B cell (primary cell): Measurements from ENCODE around the gene CTH. TPM values are rescaled to one million over a fixed set of nuclear protein-coding genes. Genes with fewer than 3 reads are reported as not detected.

Experiments
- ATAC-seq: fragments of 200-7000 bp; cut with Tn5 transposase; one replicate; pipeline ENCODE4 v1.10.0; 2021; ENCODE audit warnings: low read depth, mild to moderate bottlenecking, moderate number of reproducible peaks, moderate library complexity
- CTCF ChIA-PET: fragments of 350-600 bp; sonication (Branson Sonifier 250); formaldehyde crosslinking; loops from one replicate; lab custom pipeline; 2021; ENCODE audit warnings: antibody characterized with exemption, inconsistent platforms; lab: Charles Lee
- POLR2A ChIA-PET: fragments of 350-600 bp; sonication (Branson Sonifier 250); formaldehyde crosslinking; loops from one replicate; lab custom pipeline; 2021; ENCODE audit warnings: antibody characterized with exemption; lab: Charles Lee
- DNase-seq: peaks from one replicate; pipeline ENCODE4 v3.0.0; 2013
- H2AFZ ChIP-seq: 2 replicates; pipeline ENCODE4 v1.6.1; 2012; ENCODE audit warnings: mild to moderate bottlenecking, low read depth, low read length; ENCODE audit not compliant: insufficient read depth, poor library complexity, severe bottlenecking
- H3K27ac ChIP-seq, 2 donors: 1 replicate in 1 of 2; 2 replicates in 1 of 2; pipeline ENCODE4 v1.5.1; 2012 to 2013; ENCODE audit warnings: low read length in 2 of 2, mild to moderate bottlenecking in 2 of 2, moderate library complexity in 1 of 2
- H3K27me3 ChIP-seq, 4 experiments: fragments of 200-600 bp in 1 of 4; sonication (generic) in 1 of 4; replicated peaks in 1 of 4; 1 replicate in 2 of 4; 2 replicates in 2 of 4; pipeline versions ENCODE4 v1.6.1 to v1.7.0; 2013 to 2016; ENCODE audit warnings: low read length in 3 of 4, mild to moderate bottlenecking in 2 of 4, mixed read lengths in 1 of 4, moderate library complexity in 1 of 4; ENCODE audit not compliant: insufficient read depth in 4 of 4, control insufficient read depth in 3 of 4; ENCODE audit errors: control extremely low read depth in 1 of 4
- H3K36me3 ChIP-seq, 2 experiments: replicated peaks in 1 of 2; 1 replicate in 1 of 2; 2 replicates in 1 of 2; pipeline versions ENCODE4 v1.6.1 to v1.7.1; 2013; ENCODE audit warnings: low read length in 1 of 2; ENCODE audit not compliant: insufficient read depth in 2 of 2, control insufficient read depth in 1 of 2; ENCODE audit errors: control extremely low read depth in 1 of 2, extremely low read depth in 1 of 2
- H3K4me1 ChIP-seq, 2 donors: fragments of 200-600 bp in 1 of 2; sonication (generic) in 1 of 2; 1 replicate in 1 of 2; 2 replicates in 1 of 2; pipeline versions ENCODE4 v1.5.1 to v1.6.1; 2013 to 2017; ENCODE audit warnings: low read length in 2 of 2; ENCODE audit not compliant: control insufficient read depth in 2 of 2, insufficient read depth in 2 of 2
- H3K4me2 ChIP-seq: replicated peaks from 2 replicates; pipeline ENCODE3; 2012; ENCODE audit warnings: mild to moderate bottlenecking, low read depth, low read length; ENCODE audit not compliant: poor library complexity, severe bottlenecking
- H3K4me3 ChIP-seq, 5 experiments: fragments of 200-600 bp in 1 of 5; sonication (generic) in 1 of 5; 1 replicate in 3 of 5; 2 replicates in 2 of 5; pipeline versions ENCODE4 v1.5.1 to v1.7.0; 2011 to 2016; ENCODE audit warnings: low read length in 4 of 5, mild to moderate bottlenecking in 4 of 5, low read depth in 2 of 5, control low read depth in 1 of 5, moderate library complexity in 1 of 5; ENCODE audit not compliant: insufficient read depth in 1 of 5; ENCODE audit errors: control extremely low read depth in 1 of 5, extremely low read depth in 1 of 5
- H3K79me2 ChIP-seq: fragments of 200-600 bp; sonication (generic); one replicate; pipeline ENCODE4 v1.6.0; 2016; ENCODE audit warnings: low read length; ENCODE audit not compliant: control insufficient read depth, insufficient read depth
- H3K9ac ChIP-seq: fragments of 200-600 bp; sonication (generic); 2 replicates; pipeline ENCODE4 v1.6.1; 2017; ENCODE audit warnings: mild to moderate bottlenecking, low read length, moderate library complexity
- H3K9me3 ChIP-seq, 3 donors: one replicate each; pipeline versions ENCODE4 v1.6.1 to v1.7.1; 2013; ENCODE audit warnings: low read length in 2 of 3; ENCODE audit not compliant: control insufficient read depth in 2 of 3, insufficient read depth in 1 of 3; ENCODE audit errors: control extremely low read depth in 1 of 3
- H4K20me1 ChIP-seq: 2 replicates; pipeline ENCODE4 v1.6.0; 2012; ENCODE audit warnings: mild to moderate bottlenecking, low read length; ENCODE audit not compliant: insufficient read depth, control insufficient read depth, poor library complexity, severe bottlenecking
- H3K27ac Mint-ChIP-seq: one replicate; pipeline ENCODE4 v1.8.0; 2021; ENCODE audit warnings: mixed read lengths
- H3K27me3 Mint-ChIP-seq: one replicate; pipeline ENCODE4 v1.8.0; 2021; ENCODE audit warnings: mixed read lengths
- H3K4me1 Mint-ChIP-seq: one replicate; pipeline ENCODE4 v1.8.0; 2021; ENCODE audit warnings: mixed read lengths
- H3K4me3 Mint-ChIP-seq: one replicate; pipeline ENCODE4 v1.8.0; 2021; ENCODE audit warnings: mixed read lengths
- H3K9me3 Mint-ChIP-seq: one replicate; pipeline ENCODE4 v1.8.0; 2022; ENCODE audit warnings: mixed read lengths; ENCODE audit not compliant: insufficient read depth
- EZH2 ChIP-seq: IDR thresholded peaks from 2 replicates; pipeline ENCODE4 v1.6.1; 2012; ENCODE audit warnings: borderline replicate concordance, low read depth, mild to moderate bottlenecking, moderate library complexity, low read length; ENCODE audit not compliant: insufficient read depth, poor library complexity, severe bottlenecking
- WGBS: methylation state at CpG from one replicate; pipeline ENCODE4 v1.1.5; 2013; ENCODE audit warnings: missing lambda C conversion rate; ENCODE audit not compliant: insufficient coverage; 5-methylcytosine and 5-hydroxymethylcytosine counted together
- intact Hi-C: fragments of 100-400 bp; cut with micrococcal nuclease; formaldehyde crosslinking; loops from one replicate; pipeline ENCODE4 v1.10.0; 2022
- polyA plus RNA-seq: library from polyadenylated mRNA; depleted of rRNA; stranded (reverse); fragments of >200 nt; gene quantifications from 2 replicates; pipeline ENCODE4 v1.2.3, GENCODE V29; 2012
- total RNA-seq, 2 donors: library from RNA; stranded (reverse); fragments of 120-200 nt in 1 of 2; gene quantifications; 1 replicate in 1 of 2; 2 replicates in 1 of 2; pipeline versions ENCODE4 v1.2.3 to v1.2.4, GENCODE V29; 2013 to 2022
- TF ChIP-seq, protein P1 (sequence below): fragments of 200-600 bp; IDR thresholded peaks from one replicate; pipeline ENCODE4 v1.8.0; 2022; ENCODE audit warnings: antibody characterized with exemption, mild to moderate bottlenecking

The CTH gene
- total and polyA plus RNA-seq, 2 donors (not counting 1 experiment from before 2014, with no cell fraction given) = 0.84 to 4.9 TPM

- no peak overlapping the region for H3K4me2 ChIP-seq
- no peak overlapping the region for H3K9ac ChIP-seq
- WGBS = 100% methylated on average over 1 of the region's 2 CpGs
- Mint-ChIP-seq H3K27me3 (no peaks in the 10 kb centered on the region), H3K27ac (no peak overlapping the region), H3K9me3 (no peaks in the 10 kb centered on the region), H3K4me3 (no peak overlapping the region), H3K4me1 (no peaks in the 10 kb centered on the region)
- H3K36me3 ChIP-seq = no peaks in the 10 kb centered on the region
- ATAC-seq (no peak), DNase-seq (no peak)
- no peak overlapping the region for H2AFZ ChIP-seq
- TF ChIP-seq, protein P1, sequence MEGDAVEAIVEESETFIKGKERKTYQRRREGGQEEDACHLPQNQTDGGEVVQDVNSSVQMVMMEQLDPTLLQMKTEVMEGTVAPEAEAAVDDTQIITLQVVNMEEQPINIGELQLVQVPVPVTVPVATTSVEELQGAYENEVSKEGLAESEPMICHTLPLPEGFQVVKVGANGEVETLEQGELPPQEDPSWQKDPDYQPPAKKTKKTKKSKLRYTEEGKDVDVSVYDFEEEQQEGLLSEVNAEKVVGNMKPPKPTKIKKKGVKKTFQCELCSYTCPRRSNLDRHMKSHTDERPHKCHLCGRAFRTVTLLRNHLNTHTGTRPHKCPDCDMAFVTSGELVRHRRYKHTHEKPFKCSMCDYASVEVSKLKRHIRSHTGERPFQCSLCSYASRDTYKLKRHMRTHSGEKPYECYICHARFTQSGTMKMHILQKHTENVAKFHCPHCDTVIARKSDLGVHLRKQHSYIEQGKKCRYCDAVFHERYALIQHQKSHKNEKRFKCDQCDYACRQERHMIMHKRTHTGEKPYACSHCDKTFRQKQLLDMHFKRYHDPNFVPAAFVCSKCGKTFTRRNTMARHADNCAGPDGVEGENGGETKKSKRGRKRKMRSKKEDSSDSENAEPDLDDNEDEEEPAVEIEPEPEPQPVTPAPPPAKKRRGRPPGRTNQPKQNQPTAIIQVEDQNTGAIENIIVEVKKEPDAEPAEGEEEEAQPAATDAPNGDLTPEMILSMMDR = no peak
- ChIA-PET POLR2A (interaction anchor here (0.6 kb wide), 1 partner anchor 248 kb away, joined by 3 read pairs; no protein-coding TSS in a partner anchor), CTCF (no interaction called here)
- H3K79me2 ChIP-seq = no peaks in the 10 kb centered on the region
- no peaks in the 10 kb centered on the region for H3K27me3 ChIP-seq
- no peaks in the 10 kb centered on the region for H3K9me3 ChIP-seq
- H3K4me3 ChIP-seq = no peak overlapping the region
- no peaks in the 10 kb centered on the region for H3K4me1 ChIP-seq
- no peak overlapping the region for H3K27ac ChIP-seq
- intact Hi-C loops = no loop called here
- no peaks in the 10 kb centered on the region for H4K20me1 ChIP-seq
Measured at GRCh38 chr1:70440642-70441391, 29.7 kb downstream of the CTH start.

GRCh38 chr1:70441392-70442035, 30.4 kb downstream of the CTH start:
- POLR2A ChIA-PET = interaction anchor here (0.6 kb wide), 1 partner anchor 249 kb away, joined by 3 read pairs; no protein-coding TSS in a partner anchor

More at GRCh38 chr1:70441392-70442035, 30.4 kb downstream of the CTH start:
- Histone ChIP-seq H3K36me3 (no peaks in the 10 kb centered on the region), H3K4me2 (no peak overlapping the region), H3K27ac (no peak overlapping the region), H2AFZ (no peak overlapping the region), H4K20me1 (no peaks in the 10 kb centered on the region), H3K79me2 (no peaks in the 10 kb centered on the region), H3K27me3 (no peaks in the 10 kb centered on the region), H3K4me1 (no peaks in the 10 kb centered on the region), H3K9ac (no peak overlapping the region), H3K9me3 (no peaks in the 10 kb centered on the region), H3K4me3 (no peak overlapping the region)
- WGBS = 83% methylated on average over 3 of the region's 5 CpGs
- no peak overlapping the region for H3K4me3 Mint-ChIP-seq
- no peaks in the 10 kb centered on the region for H3K27me3 Mint-ChIP-seq
- CTCF ChIA-PET = no interaction called here
- no peak overlapping the region for H3K27ac Mint-ChIP-seq
- no peak for DNase-seq
- no peaks in the 10 kb centered on the region for H3K9me3 Mint-ChIP-seq
- intact Hi-C loops = no loop called here
- H3K4me1 Mint-ChIP-seq = no peaks in the 10 kb centered on the region
- no peak for ATAC-seq
- TF ChIP-seq EZH2 = no peak
- TF ChIP-seq, protein P1 = no peak
